WTC11 (cell line): ENCODE measurements around the gene GLYATL3. TPM values are rescaled to one million over a fixed set of nuclear protein-coding genes. Genes with fewer than 3 reads are reported as not detected.

ENCODE experiments used
- ATAC-seq: fragments of 200-7000 bp; cut with Tn5 transposase; 2 replicates; pipeline ENCODE4 v1.10.0; 2021; ENCODE audit warnings: mild to moderate bottlenecking, moderate library complexity
- CTCF ChIA-PET: fragments of 300-600 bp; sonication (Branson Sonifier 250); formaldehyde crosslinking; loops from one replicate; lab custom pipeline; 2021; ENCODE audit warnings: antibody characterized with exemption; lab: Charles Lee
- POLR2A ChIA-PET: fragments of 350-600 bp; sonication (Branson Sonifier 250); formaldehyde crosslinking; loops from one replicate; lab custom pipeline; 2021; ENCODE audit warnings: antibody characterized with exemption; lab: Charles Lee
- DNase-seq: peaks from one replicate; pipeline ENCODE4 v3.0.0; 2021; ENCODE audit warnings: low spot score
- H3K27ac Mint-ChIP-seq: 2 replicates; pipeline ENCODE4 v1.8.0; 2021; ENCODE audit warnings: mixed read lengths
- H3K27me3 Mint-ChIP-seq: 2 replicates; pipeline ENCODE4 v1.8.0; 2021; ENCODE audit warnings: low read depth, mild to moderate bottlenecking, moderate library complexity, mixed read lengths
- H3K36me3 Mint-ChIP-seq: 2 replicates; pipeline ENCODE4 v1.8.0; 2021; ENCODE audit warnings: mixed read lengths
- H3K4me1 Mint-ChIP-seq: 2 replicates; pipeline ENCODE4 v1.8.0; 2022; ENCODE audit warnings: mixed read lengths
- H3K4me3 Mint-ChIP-seq: 2 replicates; pipeline ENCODE4 v1.8.0; 2021; ENCODE audit warnings: mild to moderate bottlenecking, moderate library complexity, mixed read lengths
- H3K9me3 Mint-ChIP-seq: 2 replicates; pipeline ENCODE4 v1.8.0; 2021; ENCODE audit warnings: mixed read lengths
- EMX1 ChIP-seq: fragments of 250-450 bp; sonication (Bioruptor Pico); IDR thresholded peaks from 2 replicates; pipeline ENCODE4 v1.8.0; 2021; ENCODE audit warnings: mild to moderate bottlenecking
- ESRRA ChIP-seq: sonication (generic); formaldehyde crosslinking; IDR thresholded peaks from 2 replicates; pipeline ENCODE4 v1.8.1; 2022; ENCODE audit warnings: mild to moderate bottlenecking, missing genetic modification reagents, borderline replicate concordance
- FOXK1 ChIP-seq: sonication (generic); formaldehyde crosslinking; IDR thresholded peaks from 2 replicates; pipeline ENCODE4 v1.8.0; 2022; ENCODE audit warnings: mild to moderate bottlenecking, moderate library complexity, missing genetic modification reagents
- FOXP1 ChIP-seq: sonication (generic); formaldehyde crosslinking; IDR thresholded peaks from 2 replicates; pipeline ENCODE4 v1.8.0; 2022; ENCODE audit warnings: missing genetic modification reagents, mild to moderate bottlenecking, moderate library complexity, borderline replicate concordance
- GTF2I ChIP-seq: fragments of 250-450 bp; sonication (Bioruptor Pico); conservative IDR thresholded peaks from 2 replicates; pipeline ENCODE4 v1.4.0; 2021; ENCODE audit warnings: mild to moderate bottlenecking
- MXD4 ChIP-seq: fragments of 250-450 bp; sonication (Bioruptor Pico); IDR thresholded peaks from 2 replicates; pipeline ENCODE4 v1.8.0; 2021; ENCODE audit warnings: mild to moderate bottlenecking, moderate library complexity, borderline replicate concordance
- RELA ChIP-seq: sonication (generic); formaldehyde crosslinking; IDR thresholded peaks from 2 replicates; pipeline ENCODE4 v1.8.1; 2022; ENCODE audit warnings: missing genetic modification reagents, mild to moderate bottlenecking, borderline replicate concordance
- ZNF263 ChIP-seq: sonication (generic); formaldehyde crosslinking; IDR thresholded peaks from 2 replicates; pipeline ENCODE4 v1.8.1; 2022; ENCODE audit warnings: low read depth, mild to moderate bottlenecking, moderate library complexity, missing genetic modification reagents
- ZNF317 ChIP-seq: sonication (generic); formaldehyde crosslinking; IDR thresholded peaks from 2 replicates; pipeline ENCODE4 v1.8.1; 2023; ENCODE audit warnings: low read depth, mild to moderate bottlenecking, moderate library complexity, missing genetic modification reagents, borderline replicate concordance
- total RNA-seq: library from RNA; stranded (reverse); gene quantifications from 3 replicates; pipeline ENCODE4 v1.2.3, GENCODE V29; 2021
- TF ChIP-seq, protein P1 (sequence below): sonication (generic); formaldehyde crosslinking; IDR thresholded peaks from 2 replicates; pipeline ENCODE4 v1.8.0; 2022; ENCODE audit warnings: mild to moderate bottlenecking, missing genetic modification reagents
- TF ChIP-seq, protein P2 (sequence below): sonication (generic); formaldehyde crosslinking; IDR thresholded peaks from 2 replicates; pipeline ENCODE4 v1.8.1; 2023; ENCODE audit warnings: mild to moderate bottlenecking, moderate library complexity, missing genetic modification reagents
- TF ChIP-seq, protein P3 (sequence below): sonication (generic); formaldehyde crosslinking; IDR thresholded peaks from 2 replicates; pipeline ENCODE4 v1.8.1; 2023; ENCODE audit warnings: mild to moderate bottlenecking, missing genetic modification reagents, moderate library complexity
- TF ChIP-seq, protein P4 (sequence below): sonication (generic); formaldehyde crosslinking; IDR thresholded peaks from 2 replicates; pipeline ENCODE4 v1.8.1; 2022; ENCODE audit warnings: low read depth, missing genetic modification reagents, borderline replicate concordance
- TF ChIP-seq, protein P5 (sequence below): sonication (generic); formaldehyde crosslinking; conservative IDR thresholded peaks from 2 replicates; pipeline ENCODE4 v1.8.1; 2022; ENCODE audit warnings: mild to moderate bottlenecking, missing genetic modification reagents
- TF ChIP-seq, protein P6 (sequence below): sonication (generic); formaldehyde crosslinking; IDR thresholded peaks from 2 replicates; pipeline ENCODE4 v1.8.0; 2023; ENCODE audit warnings: missing genetic modification reagents, mild to moderate bottlenecking, borderline replicate concordance
- TF ChIP-seq, protein P7 (sequence below): sonication (generic); formaldehyde crosslinking; IDR thresholded peaks from 2 replicates; pipeline ENCODE4 v1.8.1; 2023; ENCODE audit warnings: mild to moderate bottlenecking, missing genetic modification reagents
- TF ChIP-seq, protein P8 (sequence below): fragments of 250-450 bp; sonication (Bioruptor Pico); IDR thresholded peaks from 2 replicates; pipeline ENCODE4 v1.9.0; 2021; ENCODE audit warnings: mild to moderate bottlenecking

The GLYATL3 gene
- total RNA-seq, 1 experiment from 2014 or later, result not detected

DNA sequence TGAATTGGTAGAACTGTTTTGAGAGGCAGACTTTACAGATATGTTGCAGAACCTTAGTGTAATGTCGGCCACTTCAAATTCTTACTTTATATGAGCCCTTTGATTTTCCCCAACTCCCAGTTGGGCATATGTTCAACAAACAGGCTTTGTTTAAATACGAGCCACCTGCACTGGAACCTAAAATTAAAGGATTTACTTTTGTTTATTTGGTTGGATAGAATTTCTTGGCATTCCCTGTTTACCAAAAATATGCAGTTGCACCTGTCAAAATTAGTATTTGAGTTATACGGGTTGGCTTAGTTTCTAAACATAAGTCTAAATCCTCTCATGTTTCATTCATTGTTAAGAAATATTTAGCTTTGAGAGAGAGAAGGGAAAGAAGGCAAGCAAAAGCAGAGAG is 2.4 kb upstream of the GLYATL3 start:
- TF ChIP-seq, protein P1, sequence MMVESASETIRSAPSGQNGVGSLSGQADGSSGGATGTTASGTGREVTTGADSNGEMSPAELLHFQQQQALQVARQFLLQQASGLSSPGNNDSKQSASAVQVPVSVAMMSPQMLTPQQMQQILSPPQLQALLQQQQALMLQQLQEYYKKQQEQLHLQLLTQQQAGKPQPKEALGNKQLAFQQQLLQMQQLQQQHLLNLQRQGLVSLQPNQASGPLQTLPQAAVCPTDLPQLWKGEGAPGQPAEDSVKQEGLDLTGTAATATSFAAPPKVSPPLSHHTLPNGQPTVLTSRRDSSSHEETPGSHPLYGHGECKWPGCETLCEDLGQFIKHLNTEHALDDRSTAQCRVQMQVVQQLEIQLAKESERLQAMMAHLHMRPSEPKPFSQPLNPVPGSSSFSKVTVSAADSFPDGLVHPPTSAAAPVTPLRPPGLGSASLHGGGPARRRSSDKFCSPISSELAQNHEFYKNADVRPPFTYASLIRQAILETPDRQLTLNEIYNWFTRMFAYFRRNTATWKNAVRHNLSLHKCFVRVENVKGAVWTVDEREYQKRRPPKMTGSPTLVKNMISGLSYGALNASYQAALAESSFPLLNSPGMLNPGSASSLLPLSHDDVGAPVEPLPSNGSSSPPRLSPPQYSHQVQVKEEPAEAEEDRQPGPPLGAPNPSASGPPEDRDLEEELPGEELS (CRISPR knock-in tag), result no peak
- TF ChIP-seq, protein P2, sequence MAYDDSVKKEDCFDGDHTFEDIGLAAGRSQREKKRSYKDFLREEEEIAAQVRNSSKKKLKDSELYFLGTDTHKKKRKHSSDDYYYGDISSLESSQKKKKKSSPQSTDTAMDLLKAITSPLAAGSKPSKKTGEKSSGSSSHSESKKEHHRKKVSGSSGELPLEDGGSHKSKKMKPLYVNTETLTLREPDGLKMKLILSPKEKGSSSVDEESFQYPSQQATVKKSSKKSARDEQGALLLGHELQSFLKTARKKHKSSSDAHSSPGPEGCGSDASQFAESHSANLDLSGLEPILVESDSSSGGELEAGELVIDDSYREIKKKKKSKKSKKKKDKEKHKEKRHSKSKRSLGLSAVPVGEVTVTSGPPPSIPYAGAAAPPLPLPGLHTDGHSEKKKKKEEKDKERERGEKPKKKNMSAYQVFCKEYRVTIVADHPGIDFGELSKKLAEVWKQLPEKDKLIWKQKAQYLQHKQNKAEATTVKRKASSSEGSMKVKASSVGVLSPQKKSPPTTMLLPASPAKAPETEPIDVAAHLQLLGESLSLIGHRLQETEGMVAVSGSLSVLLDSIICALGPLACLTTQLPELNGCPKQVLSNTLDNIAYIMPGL (CRISPR knock-in tag), result no peak
- no peak for TF ChIP-seq EMX1 (CRISPR knock-in tag)
- no peak for TF ChIP-seq FOXP1 (CRISPR knock-in tag)
- TF ChIP-seq RELA (CRISPR knock-in tag), result no peak
- TF ChIP-seq, protein P3, sequence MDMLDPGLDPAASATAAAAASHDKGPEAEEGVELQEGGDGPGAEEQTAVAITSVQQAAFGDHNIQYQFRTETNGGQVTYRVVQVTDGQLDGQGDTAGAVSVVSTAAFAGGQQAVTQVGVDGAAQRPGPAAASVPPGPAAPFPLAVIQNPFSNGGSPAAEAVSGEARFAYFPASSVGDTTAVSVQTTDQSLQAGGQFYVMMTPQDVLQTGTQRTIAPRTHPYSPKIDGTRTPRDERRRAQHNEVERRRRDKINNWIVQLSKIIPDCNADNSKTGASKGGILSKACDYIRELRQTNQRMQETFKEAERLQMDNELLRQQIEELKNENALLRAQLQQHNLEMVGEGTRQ (CRISPR knock-in tag), result no peak
- no peak for TF ChIP-seq ZNF263 (CRISPR knock-in tag)
- TF ChIP-seq, protein P4, sequence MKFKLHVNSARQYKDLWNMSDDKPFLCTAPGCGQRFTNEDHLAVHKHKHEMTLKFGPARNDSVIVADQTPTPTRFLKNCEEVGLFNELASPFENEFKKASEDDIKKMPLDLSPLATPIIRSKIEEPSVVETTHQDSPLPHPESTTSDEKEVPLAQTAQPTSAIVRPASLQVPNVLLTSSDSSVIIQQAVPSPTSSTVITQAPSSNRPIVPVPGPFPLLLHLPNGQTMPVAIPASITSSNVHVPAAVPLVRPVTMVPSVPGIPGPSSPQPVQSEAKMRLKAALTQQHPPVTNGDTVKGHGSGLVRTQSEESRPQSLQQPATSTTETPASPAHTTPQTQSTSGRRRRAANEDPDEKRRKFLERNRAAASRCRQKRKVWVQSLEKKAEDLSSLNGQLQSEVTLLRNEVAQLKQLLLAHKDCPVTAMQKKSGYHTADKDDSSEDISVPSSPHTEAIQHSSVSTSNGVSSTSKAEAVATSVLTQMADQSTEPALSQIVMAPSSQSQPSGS (CRISPR knock-in tag), result no peak
- no peak for TF ChIP-seq FOXK1
- TF ChIP-seq MXD4 (CRISPR knock-in tag), result no peak
- TF ChIP-seq, protein P5, sequence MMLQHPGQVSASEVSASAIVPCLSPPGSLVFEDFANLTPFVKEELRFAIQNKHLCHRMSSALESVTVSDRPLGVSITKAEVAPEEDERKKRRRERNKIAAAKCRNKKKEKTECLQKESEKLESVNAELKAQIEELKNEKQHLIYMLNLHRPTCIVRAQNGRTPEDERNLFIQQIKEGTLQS (CRISPR knock-in tag), result no peak
- no peak for TF ChIP-seq ESRRA (CRISPR knock-in tag)
- TF ChIP-seq GTF2I, result no peak
- Mint-ChIP-seq H3K27ac (no peak overlapping the region), H3K27me3 (no peaks in the 10 kb centered on the region), H3K4me1 (no peaks in the 10 kb centered on the region), H3K4me3 (no peak overlapping the region), H3K36me3 (peaks cover 3% of the 10 kb centered on the region; the same call in 1 of the 2 replicates), H3K9me3 (no peaks in the 10 kb centered on the region)
- DNase-seq, result no peak
- ChIA-PET CTCF (no interaction called here), POLR2A (no interaction called here)
- ATAC-seq, result no peak

DNA sequence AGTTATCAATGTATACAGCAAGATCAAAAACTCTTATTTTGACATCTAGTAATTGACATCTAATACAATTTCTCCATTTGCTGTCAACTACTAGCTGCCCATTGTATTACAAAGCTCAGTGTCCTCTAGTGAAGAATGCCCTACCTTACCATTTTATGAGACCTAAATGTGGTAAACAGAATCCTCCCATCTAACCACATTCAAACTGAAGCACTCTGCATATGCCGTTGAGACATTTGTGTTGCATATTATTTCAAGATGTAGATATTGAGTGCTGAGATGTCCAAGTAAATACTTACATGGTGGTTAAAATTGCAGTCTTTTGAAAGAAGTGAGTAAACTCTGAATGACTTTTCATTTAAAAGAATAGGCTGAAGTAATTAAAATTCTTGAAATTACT is 597 bp upstream of the GLYATL3 start:
- ChIA-PET POLR2A (no interaction called here), CTCF (no interaction called here)
- Mint-ChIP-seq H3K4me1 (no peaks in the 10 kb centered on the region), H3K27me3 (no peaks in the 10 kb centered on the region), H3K4me3 (no peak overlapping the region), H3K27ac (no peak overlapping the region), H3K36me3 (no peaks in the 10 kb centered on the region), H3K9me3 (no peaks in the 10 kb centered on the region)
- ATAC-seq (no peak), DNase-seq (no peak)
- TF ChIP-seq, protein P6, sequence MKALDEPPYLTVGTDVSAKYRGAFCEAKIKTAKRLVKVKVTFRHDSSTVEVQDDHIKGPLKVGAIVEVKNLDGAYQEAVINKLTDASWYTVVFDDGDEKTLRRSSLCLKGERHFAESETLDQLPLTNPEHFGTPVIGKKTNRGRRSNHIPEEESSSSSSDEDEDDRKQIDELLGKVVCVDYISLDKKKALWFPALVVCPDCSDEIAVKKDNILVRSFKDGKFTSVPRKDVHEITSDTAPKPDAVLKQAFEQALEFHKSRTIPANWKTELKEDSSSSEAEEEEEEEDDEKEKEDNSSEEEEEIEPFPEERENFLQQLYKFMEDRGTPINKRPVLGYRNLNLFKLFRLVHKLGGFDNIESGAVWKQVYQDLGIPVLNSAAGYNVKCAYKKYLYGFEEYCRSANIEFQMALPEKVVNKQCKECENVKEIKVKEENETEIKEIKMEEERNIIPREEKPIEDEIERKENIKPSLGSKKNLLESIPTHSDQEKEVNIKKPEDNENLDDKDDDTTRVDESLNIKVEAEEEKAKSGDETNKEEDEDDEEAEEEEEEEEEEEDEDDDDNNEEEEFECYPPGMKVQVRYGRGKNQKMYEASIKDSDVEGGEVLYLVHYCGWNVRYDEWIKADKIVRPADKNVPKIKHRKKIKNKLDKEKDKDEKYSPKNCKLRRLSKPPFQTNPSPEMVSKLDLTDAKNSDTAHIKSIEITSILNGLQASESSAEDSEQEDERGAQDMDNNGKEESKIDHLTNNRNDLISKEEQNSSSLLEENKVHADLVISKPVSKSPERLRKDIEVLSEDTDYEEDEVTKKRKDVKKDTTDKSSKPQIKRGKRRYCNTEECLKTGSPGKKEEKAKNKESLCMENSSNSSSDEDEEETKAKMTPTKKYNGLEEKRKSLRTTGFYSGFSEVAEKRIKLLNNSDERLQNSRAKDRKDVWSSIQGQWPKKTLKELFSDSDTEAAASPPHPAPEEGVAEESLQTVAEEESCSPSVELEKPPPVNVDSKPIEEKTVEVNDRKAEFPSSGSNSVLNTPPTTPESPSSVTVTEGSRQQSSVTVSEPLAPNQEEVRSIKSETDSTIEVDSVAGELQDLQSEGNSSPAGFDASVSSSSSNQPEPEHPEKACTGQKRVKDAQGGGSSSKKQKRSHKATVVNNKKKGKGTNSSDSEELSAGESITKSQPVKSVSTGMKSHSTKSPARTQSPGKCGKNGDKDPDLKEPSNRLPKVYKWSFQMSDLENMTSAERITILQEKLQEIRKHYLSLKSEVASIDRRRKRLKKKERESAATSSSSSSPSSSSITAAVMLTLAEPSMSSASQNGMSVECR (CRISPR knock-in tag), result no peak
- TF ChIP-seq ZNF317, result no peak
- TF ChIP-seq, protein P7, sequence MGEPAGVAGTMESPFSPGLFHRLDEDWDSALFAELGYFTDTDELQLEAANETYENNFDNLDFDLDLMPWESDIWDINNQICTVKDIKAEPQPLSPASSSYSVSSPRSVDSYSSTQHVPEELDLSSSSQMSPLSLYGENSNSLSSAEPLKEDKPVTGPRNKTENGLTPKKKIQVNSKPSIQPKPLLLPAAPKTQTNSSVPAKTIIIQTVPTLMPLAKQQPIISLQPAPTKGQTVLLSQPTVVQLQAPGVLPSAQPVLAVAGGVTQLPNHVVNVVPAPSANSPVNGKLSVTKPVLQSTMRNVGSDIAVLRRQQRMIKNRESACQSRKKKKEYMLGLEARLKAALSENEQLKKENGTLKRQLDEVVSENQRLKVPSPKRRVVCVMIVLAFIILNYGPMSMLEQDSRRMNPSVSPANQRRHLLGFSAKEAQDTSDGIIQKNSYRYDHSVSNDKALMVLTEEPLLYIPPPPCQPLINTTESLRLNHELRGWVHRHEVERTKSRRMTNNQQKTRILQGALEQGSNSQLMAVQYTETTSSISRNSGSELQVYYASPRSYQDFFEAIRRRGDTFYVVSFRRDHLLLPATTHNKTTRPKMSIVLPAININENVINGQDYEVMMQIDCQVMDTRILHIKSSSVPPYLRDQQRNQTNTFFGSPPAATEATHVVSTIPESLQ, result no peak
- TF ChIP-seq, protein P8, sequence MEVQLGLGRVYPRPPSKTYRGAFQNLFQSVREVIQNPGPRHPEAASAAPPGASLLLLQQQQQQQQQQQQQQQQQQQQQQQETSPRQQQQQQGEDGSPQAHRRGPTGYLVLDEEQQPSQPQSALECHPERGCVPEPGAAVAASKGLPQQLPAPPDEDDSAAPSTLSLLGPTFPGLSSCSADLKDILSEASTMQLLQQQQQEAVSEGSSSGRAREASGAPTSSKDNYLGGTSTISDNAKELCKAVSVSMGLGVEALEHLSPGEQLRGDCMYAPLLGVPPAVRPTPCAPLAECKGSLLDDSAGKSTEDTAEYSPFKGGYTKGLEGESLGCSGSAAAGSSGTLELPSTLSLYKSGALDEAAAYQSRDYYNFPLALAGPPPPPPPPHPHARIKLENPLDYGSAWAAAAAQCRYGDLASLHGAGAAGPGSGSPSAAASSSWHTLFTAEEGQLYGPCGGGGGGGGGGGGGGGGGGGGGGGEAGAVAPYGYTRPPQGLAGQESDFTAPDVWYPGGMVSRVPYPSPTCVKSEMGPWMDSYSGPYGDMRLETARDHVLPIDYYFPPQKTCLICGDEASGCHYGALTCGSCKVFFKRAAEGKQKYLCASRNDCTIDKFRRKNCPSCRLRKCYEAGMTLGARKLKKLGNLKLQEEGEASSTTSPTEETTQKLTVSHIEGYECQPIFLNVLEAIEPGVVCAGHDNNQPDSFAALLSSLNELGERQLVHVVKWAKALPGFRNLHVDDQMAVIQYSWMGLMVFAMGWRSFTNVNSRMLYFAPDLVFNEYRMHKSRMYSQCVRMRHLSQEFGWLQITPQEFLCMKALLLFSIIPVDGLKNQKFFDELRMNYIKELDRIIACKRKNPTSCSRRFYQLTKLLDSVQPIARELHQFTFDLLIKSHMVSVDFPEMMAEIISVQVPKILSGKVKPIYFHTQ (CRISPR knock-in tag), result no peak
